Transverse colon (tissue), 4 donors: ENCODE data around the gene ARAP3. TPM values are rescaled to one million over a fixed set of nuclear protein-coding genes. Genes with fewer than 3 reads are reported as not detected.

Source experiments
- DNase-seq: peaks from one replicate; pipeline ENCODE4 v3.0.0-alpha.2; 2019
- H3K27ac ChIP-seq, 4 donors: fragments of 200-600 bp; sonication (generic); 2 replicates each; pipeline ENCODE4 v1.5.1; 2016 to 2018; ENCODE audit warnings: inconsistent platforms in 4 of 4
- H3K27me3 ChIP-seq: fragments of 200-600 bp; sonication (generic); 2 replicates; pipeline ENCODE4 v1.5.1; 2017; ENCODE audit warnings: inconsistent platforms
- H3K36me3 ChIP-seq, 4 donors: fragments of 200-600 bp; sonication (generic); 2 replicates each; pipeline ENCODE4 v1.5.1; 2017 to 2019; ENCODE audit warnings: inconsistent platforms in 4 of 4
- H3K4me1 ChIP-seq, 4 donors: fragments of 200-600 bp; sonication (generic); 2 replicates each; pipeline ENCODE4 v1.5.1; 2017 to 2020; ENCODE audit warnings: inconsistent platforms in 4 of 4
- H3K4me3 ChIP-seq, 4 donors: fragments of 200-600 bp; sonication (generic); 1 replicate in 1 of 4; 2 replicates in 3 of 4; pipeline versions ENCODE4 v1.5.1 to v1.6.1; 2017 to 2019; ENCODE audit warnings: inconsistent platforms in 4 of 4
- H3K9me3 ChIP-seq, 2 donors: fragments of 200-600 bp; sonication (generic); 2 replicates each; pipeline ENCODE4 v1.5.1; 2017 to 2019; ENCODE audit warnings: inconsistent platforms in 2 of 2
- EP300 ChIP-seq: sonication (generic); formaldehyde crosslinking; IDR thresholded peaks from one replicate; pipeline ENCODE4 v1.6.1; 2017; ENCODE audit warnings: antibody characterized with exemption, low read depth
- POLR2A ChIP-seq: fragments of 450-650 bp; IDR thresholded peaks from one replicate; pipeline ENCODE4 v1.6.1; 2016; ENCODE audit warnings: antibody characterized with exemption, mild to moderate bottlenecking, moderate library complexity
- POLR2AphosphoS5 ChIP-seq, 3 donors: sonication (generic); formaldehyde crosslinking; IDR thresholded peaks; one replicate each; pipeline ENCODE4 v1.6.1; 2016; ENCODE audit warnings: antibody characterized with exemption in 3 of 3
- WGBS, 2 donors: methylation state at CpG; one replicate each; pipeline ENCODE4 v1.1.5; 2018; ENCODE audit warnings: low coverage in 1 of 2; 5-methylcytosine and 5-hydroxymethylcytosine counted together
- in situ Hi-C, 4 donors: fragments of 200-750 bp; cut with MboI; loops; one replicate each; pipeline versions ENCODE4 v1.15.0 to v1.15.1; 2017; ENCODE audit warnings: low sequenced_read_pairs in 3 of 4, low pct_ligation_motif_present in 1 of 4, low pct_unique_long_range_greater_than_20kb in 1 of 4
- intact Hi-C: fragments of 100-400 bp; cut with DNase I; formaldehyde crosslinking; loops from one replicate; pipeline ENCODE4 v1.15.1; 2023; ENCODE audit warnings: low total_unique reads
- total RNA-seq, 4 donors: library from RNA; depleted of rRNA; stranded (reverse); fragments of >200 nt; gene quantifications; one replicate each; pipeline ENCODE4 v1.1.0, GENCODE V29; 2016
- TF ChIP-seq, protein P1 (sequence below), 5 experiments: fragments of 200-600 bp in 3 of 5; fragments of 450-650 bp in 2 of 5; sonication (generic) in 3 of 5; IDR thresholded peaks; 1 replicate in 2 of 5; 2 replicates in 3 of 5; pipeline ENCODE4 v1.5.1; 2016 to 2017; ENCODE audit warnings: antibody characterized with exemption in 5 of 5, inconsistent platforms in 3 of 5, mild to moderate bottlenecking in 2 of 5, moderate library complexity in 1 of 5

ARAP3 gene
- total RNA-seq, 4 donors from 2014 or later = 1.1 to 4.0 (median 3.3) TPM

DNA sequence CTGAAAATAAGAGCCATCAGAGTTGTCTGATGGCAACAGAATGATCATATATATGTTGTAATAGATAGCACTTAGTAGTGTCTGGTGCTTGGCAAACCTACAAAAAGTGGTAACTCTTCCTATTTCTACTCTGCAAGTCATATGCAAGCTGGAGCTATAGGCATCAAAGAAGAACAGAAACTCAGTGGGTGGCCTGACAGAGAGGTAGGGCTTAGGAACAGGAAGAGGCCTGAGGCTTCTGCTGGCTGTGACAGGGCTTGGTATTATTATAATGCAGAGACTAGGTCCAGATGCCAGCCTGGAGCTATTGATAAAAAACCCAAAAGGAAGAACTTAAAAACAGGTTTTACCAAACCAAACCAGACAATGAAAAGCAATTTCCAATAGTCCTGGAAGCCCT, 58.8 kb downstream of the ARAP3 start:
- TF ChIP-seq EP300 (no peak), POLR2AphosphoS5 (IDR thresholded peaks at IDR 0.05) (no peak), POLR2A (no peak)
- TF ChIP-seq, protein P1, sequence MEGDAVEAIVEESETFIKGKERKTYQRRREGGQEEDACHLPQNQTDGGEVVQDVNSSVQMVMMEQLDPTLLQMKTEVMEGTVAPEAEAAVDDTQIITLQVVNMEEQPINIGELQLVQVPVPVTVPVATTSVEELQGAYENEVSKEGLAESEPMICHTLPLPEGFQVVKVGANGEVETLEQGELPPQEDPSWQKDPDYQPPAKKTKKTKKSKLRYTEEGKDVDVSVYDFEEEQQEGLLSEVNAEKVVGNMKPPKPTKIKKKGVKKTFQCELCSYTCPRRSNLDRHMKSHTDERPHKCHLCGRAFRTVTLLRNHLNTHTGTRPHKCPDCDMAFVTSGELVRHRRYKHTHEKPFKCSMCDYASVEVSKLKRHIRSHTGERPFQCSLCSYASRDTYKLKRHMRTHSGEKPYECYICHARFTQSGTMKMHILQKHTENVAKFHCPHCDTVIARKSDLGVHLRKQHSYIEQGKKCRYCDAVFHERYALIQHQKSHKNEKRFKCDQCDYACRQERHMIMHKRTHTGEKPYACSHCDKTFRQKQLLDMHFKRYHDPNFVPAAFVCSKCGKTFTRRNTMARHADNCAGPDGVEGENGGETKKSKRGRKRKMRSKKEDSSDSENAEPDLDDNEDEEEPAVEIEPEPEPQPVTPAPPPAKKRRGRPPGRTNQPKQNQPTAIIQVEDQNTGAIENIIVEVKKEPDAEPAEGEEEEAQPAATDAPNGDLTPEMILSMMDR (IDR thresholded peaks at IDR 0.05) = no peak
- in situ Hi-C loops = no loop called here
- intact Hi-C loops = no loop called here
- Histone ChIP-seq H3K9me3 (no peaks in the 10 kb centered on the region), H3K36me3 (peaks cover 0 to 49% (median 25%) of the 10 kb centered on the region in 4 donors), H3K27me3 (no peaks in the 10 kb centered on the region), H3K27ac (peak overlapping the region in 1 of 4 donors; percentile 36), H3K4me1 (peaks cover 4 to 7% (median 6%) of the 10 kb centered on the region in 4 donors), H3K4me3 (no peak overlapping the region)
- no peak for DNase-seq

DNA sequence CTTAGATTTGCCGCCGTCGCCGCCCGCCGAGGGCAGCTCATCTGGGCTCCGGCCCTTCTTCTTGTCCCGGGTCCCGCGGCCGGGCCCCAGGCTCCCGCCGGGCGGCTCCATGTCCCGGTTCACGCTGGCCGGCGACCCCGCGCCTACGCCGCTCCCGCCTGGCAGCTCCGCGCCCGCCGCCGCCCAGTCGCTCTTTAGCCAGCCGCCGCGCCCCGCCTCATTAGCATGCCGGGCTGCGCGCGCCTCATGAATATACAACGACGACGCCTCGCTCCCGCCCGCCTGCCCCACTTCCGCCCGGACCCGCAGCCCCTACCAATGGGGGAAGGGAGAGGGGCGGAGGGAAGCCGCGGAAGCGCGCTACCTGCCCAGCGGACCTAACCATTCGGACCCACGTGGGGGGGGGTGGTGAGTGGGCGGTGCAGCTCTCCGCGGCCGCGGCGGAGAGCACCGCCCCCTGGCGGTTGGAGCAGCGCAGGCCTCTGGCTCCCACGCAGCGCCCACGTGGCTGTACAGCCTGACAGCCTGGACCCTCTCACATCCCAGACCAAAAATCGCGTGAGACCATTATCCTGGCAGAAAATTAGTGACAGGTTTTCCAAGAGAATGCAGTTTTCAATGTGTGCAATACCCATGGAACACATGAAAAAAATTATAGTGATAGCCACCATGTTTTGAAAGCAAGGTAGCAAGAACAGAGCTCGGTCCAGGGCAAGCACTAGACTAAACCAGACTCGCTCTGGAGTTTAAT, 63.1 kb downstream of the ARAP3 start, which contains the start of gene DIAPH1:
Gene DIAPH1 (minus strand): TSS at position 197 of the 751 bp plus-strand sequence. CDS start 86 bp downstream, at position 111.
- Histone ChIP-seq H3K4me3 (peak within 1 kb of the TSS; percentile 84 to 100 (median 92)), H3K9me3 (no peaks in the 10 kb centered on the region), H3K27me3 (no peaks in the 10 kb centered on the region), H3K36me3 (peaks cover 0 to 27% (median 10%) of the 10 kb centered on the region in 4 donors), H3K4me1 (peaks cover 9 to 35% (median 23%) of the 10 kb centered on the region in 4 donors), H3K27ac (peak within 1 kb of the TSS; percentile 94 to 99 (median 96))
- DNase-seq = peak; percentile 99
- TF ChIP-seq POLR2A (peak; percentile 78), POLR2AphosphoS5 (IDR thresholded peaks at IDR 0.05) (peak; percentile 79 to 96 (median 91)), EP300 (no peak)
- TF ChIP-seq, protein P1 (IDR thresholded peaks at IDR 0.05) = peak; percentile 97 to 99 (median 98)
- intact Hi-C loops (no loop called here), in situ Hi-C loops (no loop called here)
- WGBS, 2 donors = 3 to 24% methylated on average over 2 to 30 of the region's 70 CpGs

DNA sequence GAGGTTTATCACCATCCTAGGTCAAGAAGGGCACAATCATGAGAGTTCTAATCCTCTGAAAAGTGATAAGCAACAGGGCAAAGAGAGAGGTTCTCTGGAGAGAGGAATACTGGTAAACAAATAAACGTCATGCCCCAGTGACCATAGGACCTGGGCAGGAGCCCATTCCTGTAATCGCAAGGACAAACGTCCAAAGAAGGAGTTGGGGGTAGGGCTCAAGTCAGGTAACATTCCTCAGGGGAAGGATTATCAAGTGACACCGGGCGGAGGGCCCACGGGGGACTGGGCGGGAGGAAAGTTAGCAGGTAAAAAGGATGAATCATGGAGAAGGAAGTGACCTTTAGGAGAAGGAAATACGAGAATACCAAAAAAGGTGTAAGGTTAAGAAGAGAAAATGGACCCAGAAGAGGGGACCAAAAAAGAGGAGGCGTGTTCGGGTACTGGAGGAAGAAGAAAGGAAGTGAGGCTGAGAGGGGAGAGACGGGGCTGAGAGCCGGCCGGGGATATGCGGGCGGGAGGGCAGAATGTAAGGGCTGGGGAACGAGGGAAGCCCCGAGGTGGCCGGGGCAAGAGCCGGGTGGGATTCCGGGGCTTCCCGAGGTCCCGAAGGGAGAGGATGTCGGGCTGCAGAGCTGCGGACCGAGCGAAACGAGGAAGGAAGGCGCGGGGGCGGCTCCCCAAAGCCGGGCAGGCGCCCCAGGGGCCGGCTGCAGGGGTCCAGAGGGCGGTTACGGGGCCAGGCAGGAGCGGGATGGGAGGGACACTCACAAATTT, 63.8 kb downstream of the ARAP3 start:
- peak overlapping the region; percentile 94 to 99 (median 96) for H3K27ac ChIP-seq
- H3K9me3 ChIP-seq = no peaks in the 10 kb centered on the region
- intact Hi-C loops = no loop called here
- peaks cover 0 to 24% (median 7%) of the 10 kb centered on the region in 4 donors for H3K36me3 ChIP-seq
- in situ Hi-C loops = no loop called here
- TF ChIP-seq POLR2AphosphoS5 (IDR thresholded peaks at IDR 0.05) = peak in 1 of 3 donors; percentile 28
- TF ChIP-seq EP300 = no peak
- WGBS, 2 donors = 0 to 1% methylated on average over 8 to 36 of the region's 36 CpGs
- DNase-seq = peak; percentile 71
- peaks cover 9 to 40% (median 23%) of the 10 kb centered on the region in 4 donors for H3K4me1 ChIP-seq
- H3K4me3 ChIP-seq = peak overlapping the region; percentile 84 to 100 (median 92)
- H3K27me3 ChIP-seq = no peaks in the 10 kb centered on the region

DNA sequence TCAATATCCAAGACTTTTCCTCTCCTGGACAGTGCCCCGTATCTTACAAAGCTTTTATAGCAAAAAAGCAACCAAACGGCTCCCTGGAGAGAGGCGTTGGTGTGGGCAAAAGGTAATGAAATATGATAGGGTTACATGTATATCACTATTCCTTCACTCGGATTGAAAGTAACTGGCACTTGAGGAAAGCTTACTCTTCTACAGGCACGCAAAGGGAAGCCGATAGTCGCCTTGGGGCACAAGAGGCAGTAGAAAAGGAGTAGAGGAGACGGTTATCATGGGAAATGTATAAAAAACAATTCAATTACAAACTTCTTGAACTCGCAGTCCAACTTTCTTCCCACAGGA, 64.4 kb downstream of the ARAP3 start:
- in situ Hi-C loops (no loop called here), intact Hi-C loops (no loop called here)
- H3K27ac ChIP-seq = peak overlapping the region; percentile 94 to 99 (median 96)
- DNase-seq = no peak
- H3K9me3 ChIP-seq = no peaks in the 10 kb centered on the region
- H3K27me3 ChIP-seq = no peaks in the 10 kb centered on the region
- WGBS, 2 donors = 8 to 9% methylated on average over 9 of the region's 9 CpGs
- TF ChIP-seq, protein P1 (IDR thresholded peaks at IDR 0.05) = no peak
- TF ChIP-seq POLR2AphosphoS5 (IDR thresholded peaks at IDR 0.05) (no peak), POLR2A (no peak), EP300 (no peak)
- H3K4me3 ChIP-seq = peak overlapping the region; percentile 84 to 100 (median 92)
- peaks cover 9 to 43% (median 23%) of the 10 kb centered on the region in 4 donors for H3K4me1 ChIP-seq
- H3K36me3 ChIP-seq = peaks cover 0 to 18% (median 4%) of the 10 kb centered on the region in 4 donors
